ENCODE results near the gene NARS2.

GRCh38 chr11:78570031-78570430, 4.6 kb downstream of the NARS2 start:
- no peak for TF ChIP-seq CTCF (IDR thresholded peaks at IDR 0.05; ENCODE audit: insufficient read depth, low read length, poor library complexity, severe bottlenecking)
- no peak for TF ChIP-seq EZH2phosphoT487 (conservative IDR thresholded peaks at IDR 0.05; ENCODE audit: low read length)

All from SU-DHL-6 (cell line).